GM12878 (cell line): ENCODE data around the gene LDLRAP1. TPM values are rescaled to one million over a fixed set of nuclear protein-coding genes. Genes with fewer than 3 reads are reported as not detected.

Experiments used
- ATAC-seq: fragments of 200-7000 bp; cut with Tn5 transposase; 3 replicates; pipeline ENCODE4 v1.9.1; 2020; ENCODE audit warnings: mild to moderate bottlenecking, moderate library complexity
- BruUV-seq: library from RNA; stranded (reverse); fragments of 400-500 nt; replicated peaks from 2 replicates; lab custom pipeline; 2021; lab: Mats Ljungman, UMichigan
- CTCF ChIA-PET: fragments of 300-600 bp; sonication (Branson Sonifier 250); formaldehyde crosslinking; extraction: SDS; loops from one replicate; lab custom pipeline; 2021; ENCODE audit warnings: inconsistent platforms; lab: Yijun Ruan, JAX
- POLR2A ChIA-PET: fragments of 350-600 bp; formaldehyde crosslinking; extraction: SDS; loops from one replicate; lab custom pipeline; 2021; ENCODE audit warnings: inconsistent platforms; lab: Charles Lee
- RAD21 ChIA-PET: fragments of 300-600 bp; sonication (Branson Sonifier 250); formaldehyde crosslinking; loops from one replicate; lab custom pipeline; 2023; ENCODE audit warnings: antibody characterized with exemption; ENCODE audit not compliant: unreplicated experiment; lab: Charles Lee
- SMC1A ChIA-PET: fragments of 300-600 bp; sonication (Branson Sonifier 250); formaldehyde crosslinking; loops from one replicate; lab custom pipeline; 2023; ENCODE audit not compliant: unreplicated experiment, uncharacterized antibody; lab: Charles Lee
- DNase-seq: peaks from one replicate; pipeline ENCODE4 v3.0.0-alpha.2; 2011; ENCODE audit warnings: low read depth, low spot score
- FAIRE-seq: peaks from 3 replicates; lab custom pipeline; 2011; peaks lifted over from hg19 to GRCh38; lab: Jason Lieb, UNC
- H2AFZ ChIP-seq: 2 replicates; pipeline ENCODE4 v1.6.0; 2011; ENCODE audit warnings: low read depth, low read length, control low read depth; ENCODE audit not compliant: control insufficient read depth
- H3K27ac ChIP-seq: 2 replicates; pipeline ENCODE4 v1.5.1; 2011; ENCODE audit warnings: control low read depth; ENCODE audit not compliant: control insufficient read depth, insufficient read depth
- H3K27me3 ChIP-seq, 2 experiments: replicated peaks in 1 of 2; 2 replicates each; pipeline versions ENCODE4 v1.6.0 to v1.6.1; 2011; ENCODE audit warnings: low read length in 1 of 2; ENCODE audit not compliant: control insufficient read depth in 2 of 2, insufficient read depth in 2 of 2
- H3K36me3 ChIP-seq, 2 experiments: 2 replicates each; pipeline ENCODE4 v1.5.1; 2011; ENCODE audit warnings: low read length in 1 of 2; ENCODE audit not compliant: control insufficient read depth in 2 of 2, insufficient read depth in 2 of 2
- H3K4me1 ChIP-seq: 2 replicates; pipeline ENCODE4 v1.6.1; 2011; ENCODE audit warnings: mild to moderate bottlenecking, low read length, moderate library complexity, mixed read lengths; ENCODE audit not compliant: control insufficient read depth, insufficient read depth
- H3K4me2 ChIP-seq: 2 replicates; pipeline ENCODE4 v1.6.0; 2011; ENCODE audit warnings: control low read depth; ENCODE audit not compliant: control insufficient read depth, insufficient read depth
- H3K4me3 ChIP-seq: fragments of 200-600 bp; sonication (generic); 2 replicates; pipeline ENCODE4 v1.5.1; 2016
- H3K79me2 ChIP-seq: 2 replicates; pipeline ENCODE4 v1.6.0; 2011; ENCODE audit warnings: low read length; ENCODE audit not compliant: control insufficient read depth, insufficient read depth
- H3K9ac ChIP-seq: 2 replicates; pipeline ENCODE4 v1.8.0; 2011; ENCODE audit warnings: low read length, control low read depth, mixed read lengths; ENCODE audit not compliant: control insufficient read depth, insufficient read depth
- H3K9me3 ChIP-seq: replicated peaks from 3 replicates; pipeline ENCODE4 v1.5.1; 2011; ENCODE audit warnings: mild to moderate bottlenecking, low read length; ENCODE audit not compliant: control insufficient read depth, insufficient read depth
- H4K20me1 ChIP-seq: 2 replicates; pipeline ENCODE4 v1.6.0; 2011; ENCODE audit not compliant: control insufficient read depth, insufficient read depth
- CEBPB ChIP-seq, 2 experiments: fragments of 150-350 bp in 1 of 2; IDR thresholded peaks; 2 replicates each; pipeline ENCODE4 v1.6.1; 2012 to 2014; ENCODE audit warnings: low read depth in 2 of 2, low read length in 2 of 2, borderline replicate concordance in 1 of 2, inconsistent platforms in 1 of 2
- ELK1 ChIP-seq: IDR thresholded peaks from 2 replicates; pipeline ENCODE4 v1.6.1; 2012; ENCODE audit warnings: low read depth, low read length, improper control_type of control experiment
- HDGF ChIP-seq: fragments of 450-650 bp; IDR thresholded peaks from 2 replicates; pipeline ENCODE4 v1.6.1; 2016; ENCODE audit warnings: antibody characterized with exemption
- JUND ChIP-seq: IDR thresholded peaks from 2 replicates; pipeline ENCODE4 v1.6.1; 2012; ENCODE audit warnings: low read depth, mild to moderate bottlenecking, low read length, improper control_type of control experiment, moderate library complexity
- NR2C1 ChIP-seq: fragments of 450-650 bp; IDR thresholded peaks from 2 replicates; pipeline ENCODE4 v1.6.1; 2017; ENCODE audit warnings: antibody characterized with exemption, mild to moderate bottlenecking, moderate library complexity
- NR2C2 ChIP-seq: IDR thresholded peaks from 2 replicates; pipeline ENCODE4 v1.6.1; 2011; ENCODE audit warnings: borderline replicate concordance, low read depth; ENCODE audit not compliant: control insufficient read depth, insufficient read length
- RELA ChIP-seq: fragments of 450-650 bp; IDR thresholded peaks from 2 replicates; pipeline ENCODE4 v1.8.0; 2014; ENCODE audit warnings: borderline replicate concordance; ENCODE audit not compliant: partially characterized antibody
- RELB ChIP-seq: fragments of 450-650 bp; IDR thresholded peaks from 2 replicates; pipeline ENCODE4 v1.6.1; 2017; ENCODE audit warnings: low read depth, mild to moderate bottlenecking, moderate library complexity
- RUNX3 ChIP-seq: IDR thresholded peaks from 2 replicates; pipeline ENCODE4 v1.6.1; 2012; ENCODE audit warnings: low read length, inconsistent platforms
- ZNF24 ChIP-seq: fragments of 450-650 bp; IDR thresholded peaks from 2 replicates; pipeline ENCODE4 v1.6.1; 2017; ENCODE audit warnings: antibody characterized with exemption, mild to moderate bottlenecking
- WGBS: methylation state at CpG from one replicate; pipeline ENCODE4 v1.1.6; 2016; ENCODE audit warnings: low lambda C conversion rate; ENCODE audit not compliant: insufficient replicate concordance, insufficient coverage; ENCODE audit errors: missing lambda C conversion rate; 5-methylcytosine and 5-hydroxymethylcytosine counted together
- in situ Hi-C: fragments of 300-500 bp; cut with MboI; formaldehyde crosslinking; loops from 9 replicates; pipeline ENCODE4 v1.14.3; 2018; ENCODE audit warnings: mixed read lengths
- intact Hi-C: fragments of 100-400 bp; cut with micrococcal nuclease; formaldehyde crosslinking; loops from one replicate; pipeline ENCODE4 v1.14.2; 2022; ENCODE audit not compliant: unreplicated experiment
- polyA plus RNA-seq, 11 experiments: library from polyadenylated mRNA; depleted of rRNA in 4 of 11; unstranded in 6 of 11; stranded (reverse) in 5 of 11; fragments of >200 nt; fragmentation: Nextera tagmentation in 4 of 11; fragmentation: Illumina TruSeq in 1 of 11; extraction: Ambion mirVana in 4 of 11; extraction: Trizol in 1 of 11; gene quantifications; 1 replicate in 1 of 11; 2 replicates in 10 of 11; pipeline versions ENCODE4 v1.2.1 to v1.2.3, GENCODE V29; 2011 to 2016; ENCODE audit warnings: inconsistent platforms in 2 of 11, missing spikeins in 2 of 11, low read depth in 1 of 11
- total RNA-seq, 4 experiments: library from RNA; depleted of rRNA in 3 of 4; stranded (reverse); fragments of >200 nt in 3 of 4; fragmentation: Illumina TruSeq in 1 of 4; extraction: Trizol in 1 of 4; gene quantifications; 2 replicates each; pipeline versions ENCODE4 v1.2.1 to v1.2.3, GENCODE V29; 2013 to 2021
- TF ChIP-seq, protein P1 (sequence below): IDR thresholded peaks from 2 replicates; pipeline ENCODE4 v1.6.1; 2011; ENCODE audit warnings: borderline replicate concordance, low read depth, mild to moderate bottlenecking, moderate library complexity, mixed read lengths, low read length; ENCODE audit not compliant: insufficient read depth; ENCODE audit errors: extremely low read length
- TF ChIP-seq, protein P2 (sequence below): fragments of 450-650 bp; IDR thresholded peaks from 2 replicates; pipeline ENCODE4 v1.6.1; 2017; ENCODE audit warnings: mild to moderate bottlenecking

The LDLRAP1 gene
- total and polyA plus RNA-seq, 10 of the 15 experiments (the other 5 are each of a cell fraction or from before 2014, with no cell fraction given), result 0.43 to 37.6 (median 22.0) TPM

DNA sequence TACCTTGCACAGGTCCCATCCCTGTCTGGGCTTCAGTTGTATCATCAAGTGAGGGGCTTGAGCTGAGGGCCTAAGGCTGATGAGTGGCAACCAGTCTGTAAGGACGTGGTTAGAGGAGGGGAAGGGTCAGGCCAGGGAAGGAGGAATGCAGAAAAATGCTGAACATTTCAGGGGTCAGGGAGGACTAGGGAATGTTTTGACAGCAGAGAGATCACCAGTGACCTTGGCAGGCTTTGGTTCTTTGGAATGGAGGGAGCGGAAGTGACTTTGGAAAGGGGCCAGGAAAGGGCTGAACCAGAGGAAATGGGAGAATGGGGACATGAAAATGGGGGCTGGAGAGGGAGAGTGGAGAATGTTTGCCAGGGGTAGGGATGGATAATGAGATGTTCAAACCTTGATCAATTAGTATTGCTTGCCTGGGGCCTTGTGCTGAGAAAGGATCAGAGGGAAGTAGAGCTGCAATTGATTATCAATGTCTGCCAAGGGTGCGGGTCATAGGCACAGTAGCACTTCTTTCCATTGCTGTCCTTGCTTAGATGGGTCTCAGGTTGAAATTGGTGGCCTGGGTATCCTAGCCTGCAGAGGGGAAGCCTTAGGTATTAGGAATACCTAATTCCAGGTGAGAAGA lies 7.4 kb downstream of the LDLRAP1 start (continued):
- TF ChIP-seq, protein P1, sequence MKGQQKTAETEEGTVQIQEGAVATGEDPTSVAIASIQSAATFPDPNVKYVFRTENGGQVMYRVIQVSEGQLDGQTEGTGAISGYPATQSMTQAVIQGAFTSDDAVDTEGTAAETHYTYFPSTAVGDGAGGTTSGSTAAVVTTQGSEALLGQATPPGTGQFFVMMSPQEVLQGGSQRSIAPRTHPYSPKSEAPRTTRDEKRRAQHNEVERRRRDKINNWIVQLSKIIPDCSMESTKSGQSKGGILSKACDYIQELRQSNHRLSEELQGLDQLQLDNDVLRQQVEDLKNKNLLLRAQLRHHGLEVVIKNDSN, result no peak
- TF ChIP-seq, protein P2, sequence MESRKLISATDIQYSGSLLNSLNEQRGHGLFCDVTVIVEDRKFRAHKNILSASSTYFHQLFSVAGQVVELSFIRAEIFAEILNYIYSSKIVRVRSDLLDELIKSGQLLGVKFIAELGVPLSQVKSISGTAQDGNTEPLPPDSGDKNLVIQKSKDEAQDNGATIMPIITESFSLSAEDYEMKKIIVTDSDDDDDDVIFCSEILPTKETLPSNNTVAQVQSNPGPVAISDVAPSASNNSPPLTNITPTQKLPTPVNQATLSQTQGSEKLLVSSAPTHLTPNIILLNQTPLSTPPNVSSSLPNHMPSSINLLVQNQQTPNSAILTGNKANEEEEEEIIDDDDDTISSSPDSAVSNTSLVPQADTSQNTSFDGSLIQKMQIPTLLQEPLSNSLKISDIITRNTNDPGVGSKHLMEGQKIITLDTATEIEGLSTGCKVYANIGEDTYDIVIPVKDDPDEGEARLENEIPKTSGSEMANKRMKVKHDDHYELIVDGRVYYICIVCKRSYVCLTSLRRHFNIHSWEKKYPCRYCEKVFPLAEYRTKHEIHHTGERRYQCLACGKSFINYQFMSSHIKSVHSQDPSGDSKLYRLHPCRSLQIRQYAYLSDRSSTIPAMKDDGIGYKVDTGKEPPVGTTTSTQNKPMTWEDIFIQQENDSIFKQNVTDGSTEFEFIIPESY, result no peak
- no peak for TF ChIP-seq HDGF
- TF ChIP-seq NR2C1, result no peak

GRCh38 chr1:25553749-25554429 lies 10.5 kb downstream of the LDLRAP1 start:
- no TSS peak for BruUV-seq
- Histone ChIP-seq H3K27me3 (no peaks in the 10 kb centered on the region), H3K9ac (no peak overlapping the region), H3K4me2 (no peak overlapping the region), H3K4me3 (no peak overlapping the region), H2AFZ (no peak overlapping the region), H3K79me2 (peaks cover 20% of the 10 kb centered on the region), H4K20me1 (peaks cover 3% of the 10 kb centered on the region; the same call in 1 of the 2 replicates), H3K4me1 (peaks cover 43% of the 10 kb centered on the region), H3K9me3 (no peaks in the 10 kb centered on the region; the same call in 2 of the 3 replicates), H3K36me3 (peaks cover 0 to 5% of the 10 kb centered on the region in 2 experiments; a peak in 2 of 4 replicates), H3K27ac (no peak overlapping the region)
- ChIA-PET CTCF (interaction anchor here (1.1 kb wide), 1 partner anchor 19 kb away, joined by 4 read pairs; no protein-coding TSS in a partner anchor), POLR2A (interaction anchor here (0.6 to 0.9 kb wide), 3 partner anchors 10 to 1029 kb away, joined by 3 to 5 read pairs (median 3); partner anchors contain the start of genes LDLRAP1 and RSRP1), RAD21 (no interaction called here), SMC1A (interaction anchor here (0.5 kb wide), 1 partner anchor 311 kb away, joined by 3 read pairs; no protein-coding TSS in a partner anchor)
- 86% methylated on average over 11 of the region's 11 CpGs for WGBS
- no peak for ATAC-seq
- no peak for DNase-seq
- FAIRE-seq, result no peak
- in situ Hi-C loops (no loop called here), intact Hi-C loops (no loop called here)
- TF ChIP-seq RELB (no peak), JUND (no peak), ZNF24 (no peak), ELK1 (no peak), CEBPB (IDR thresholded peaks at IDR 0.05; ENCODE audit: borderline replicate concordance in 1 of 2, low read depth in 2 of 2, low read length in 2 of 2) (no peak), NR2C2 (no peak), RELA (no peak), RUNX3 (no peak)
